WTC11 (cell line): ENCODE results near the gene NOL4L. TPM values are rescaled to one million over a fixed set of nuclear protein-coding genes. Genes with fewer than 3 reads are reported as not detected.

Experiments
- ATAC-seq: fragments of 200-7000 bp; cut with Tn5 transposase; 2 replicates; pipeline ENCODE4 v1.10.0; 2021; ENCODE audit warnings: mild to moderate bottlenecking, moderate library complexity
- CTCF ChIA-PET: fragments of 300-600 bp; sonication (Branson Sonifier 250); formaldehyde crosslinking; loops from one replicate; lab custom pipeline; 2021; ENCODE audit warnings: antibody characterized with exemption; lab: Charles Lee
- POLR2A ChIA-PET: fragments of 350-600 bp; sonication (Branson Sonifier 250); formaldehyde crosslinking; loops from one replicate; lab custom pipeline; 2021; ENCODE audit warnings: antibody characterized with exemption; lab: Charles Lee
- DNase-seq: peaks from one replicate; pipeline ENCODE4 v3.0.0; 2021; ENCODE audit warnings: low spot score
- H3K27ac Mint-ChIP-seq: 2 replicates; pipeline ENCODE4 v1.8.0; 2021; ENCODE audit warnings: mixed read lengths
- H3K27me3 Mint-ChIP-seq: 2 replicates; pipeline ENCODE4 v1.8.0; 2021; ENCODE audit warnings: low read depth, mild to moderate bottlenecking, moderate library complexity, mixed read lengths
- H3K36me3 Mint-ChIP-seq: 2 replicates; pipeline ENCODE4 v1.8.0; 2021; ENCODE audit warnings: mixed read lengths
- H3K4me1 Mint-ChIP-seq: 2 replicates; pipeline ENCODE4 v1.8.0; 2022; ENCODE audit warnings: mixed read lengths
- H3K4me3 Mint-ChIP-seq: 2 replicates; pipeline ENCODE4 v1.8.0; 2021; ENCODE audit warnings: mild to moderate bottlenecking, moderate library complexity, mixed read lengths
- H3K9me3 Mint-ChIP-seq: 2 replicates; pipeline ENCODE4 v1.8.0; 2021; ENCODE audit warnings: mixed read lengths
- ATF2 ChIP-seq: sonication (generic); formaldehyde crosslinking; IDR thresholded peaks from 2 replicates; pipeline ENCODE4 v1.8.1; 2022; ENCODE audit warnings: low read depth, missing genetic modification reagents, borderline replicate concordance
- CBFB ChIP-seq: sonication (generic); formaldehyde crosslinking; IDR thresholded peaks from 2 replicates; pipeline ENCODE4 v1.8.1; 2022; ENCODE audit warnings: mild to moderate bottlenecking, low read depth, missing genetic modification reagents
- E2F4 ChIP-seq: sonication (generic); formaldehyde crosslinking; IDR thresholded peaks from 2 replicates; pipeline ENCODE4 v1.8.1; 2022; ENCODE audit warnings: low read depth, mild to moderate bottlenecking, moderate library complexity, missing genetic modification reagents, borderline replicate concordance
- HMGA2 ChIP-seq: fragments of 250-450 bp; sonication (Bioruptor Pico); IDR thresholded peaks from 2 replicates; pipeline ENCODE4 v1.4.0; 2021; ENCODE audit warnings: mild to moderate bottlenecking, moderate library complexity
- JAZF1 ChIP-seq: fragments of 250-450 bp; sonication (Bioruptor Pico); IDR thresholded peaks from 2 replicates; pipeline ENCODE4 v1.9.0; 2021; ENCODE audit warnings: moderate library complexity, mild to moderate bottlenecking, inconsistent platforms
- JUN ChIP-seq: sonication (generic); formaldehyde crosslinking; IDR thresholded peaks from 2 replicates; pipeline ENCODE4 v1.8.0; 2023; ENCODE audit warnings: mild to moderate bottlenecking, missing genetic modification reagents
- MXD4 ChIP-seq: fragments of 250-450 bp; sonication (Bioruptor Pico); IDR thresholded peaks from 2 replicates; pipeline ENCODE4 v1.8.0; 2021; ENCODE audit warnings: mild to moderate bottlenecking, moderate library complexity, borderline replicate concordance
- NFATC4 ChIP-seq: fragments of 250-450 bp; sonication (Bioruptor Pico); IDR thresholded peaks from 2 replicates; pipeline ENCODE4 v1.9.0; 2021; ENCODE audit warnings: mild to moderate bottlenecking
- NR2C2 ChIP-seq: sonication (generic); formaldehyde crosslinking; IDR thresholded peaks from 2 replicates; pipeline ENCODE4 v1.8.0; 2022; ENCODE audit warnings: mild to moderate bottlenecking, missing genetic modification reagents
- PREB ChIP-seq: sonication (generic); formaldehyde crosslinking; IDR thresholded peaks from 2 replicates; pipeline ENCODE4 v1.8.1; 2022; ENCODE audit warnings: mild to moderate bottlenecking, missing genetic modification reagents, moderate library complexity, borderline replicate concordance
- PRRX2 ChIP-seq: fragments of 250-450 bp; sonication (Bioruptor Pico); IDR thresholded peaks from 2 replicates; pipeline ENCODE4 v1.8.0; 2021; ENCODE audit warnings: mild to moderate bottlenecking
- RELA ChIP-seq: sonication (generic); formaldehyde crosslinking; IDR thresholded peaks from 2 replicates; pipeline ENCODE4 v1.8.1; 2022; ENCODE audit warnings: missing genetic modification reagents, mild to moderate bottlenecking, borderline replicate concordance
- TCF7 ChIP-seq: sonication (generic); formaldehyde crosslinking; IDR thresholded peaks from 2 replicates; pipeline ENCODE4 v1.8.0; 2022; ENCODE audit warnings: mild to moderate bottlenecking, low read depth, missing genetic modification reagents, moderate library complexity
- TP53 ChIP-seq: sonication (generic); formaldehyde crosslinking; IDR thresholded peaks from 2 replicates; pipeline ENCODE4 v1.8.1; 2023; ENCODE audit warnings: mild to moderate bottlenecking, missing genetic modification reagents
- ZNF671 ChIP-seq: fragments of 250-450 bp; sonication (Bioruptor Pico); IDR thresholded peaks from 2 replicates; pipeline ENCODE4 v1.8.0; 2021; ENCODE audit warnings: mild to moderate bottlenecking
- total RNA-seq: library from RNA; stranded (reverse); gene quantifications from 3 replicates; pipeline ENCODE4 v1.2.3, GENCODE V29; 2021
- TF ChIP-seq, protein P1 (sequence below): sonication (generic); formaldehyde crosslinking; IDR thresholded peaks from 2 replicates; pipeline ENCODE4 v1.8.0; 2022; ENCODE audit warnings: mild to moderate bottlenecking, missing genetic modification reagents

NOL4L gene
- total RNA-seq, 1 experiment from 2014 or later, result 29.0 TPM

- no peak for TF ChIP-seq NR2C2 (CRISPR knock-in tag)
These were observed 87.4 kb downstream of the NOL4L start (continued) for GRCh38 chr20:32497589-32498224.

DNA sequence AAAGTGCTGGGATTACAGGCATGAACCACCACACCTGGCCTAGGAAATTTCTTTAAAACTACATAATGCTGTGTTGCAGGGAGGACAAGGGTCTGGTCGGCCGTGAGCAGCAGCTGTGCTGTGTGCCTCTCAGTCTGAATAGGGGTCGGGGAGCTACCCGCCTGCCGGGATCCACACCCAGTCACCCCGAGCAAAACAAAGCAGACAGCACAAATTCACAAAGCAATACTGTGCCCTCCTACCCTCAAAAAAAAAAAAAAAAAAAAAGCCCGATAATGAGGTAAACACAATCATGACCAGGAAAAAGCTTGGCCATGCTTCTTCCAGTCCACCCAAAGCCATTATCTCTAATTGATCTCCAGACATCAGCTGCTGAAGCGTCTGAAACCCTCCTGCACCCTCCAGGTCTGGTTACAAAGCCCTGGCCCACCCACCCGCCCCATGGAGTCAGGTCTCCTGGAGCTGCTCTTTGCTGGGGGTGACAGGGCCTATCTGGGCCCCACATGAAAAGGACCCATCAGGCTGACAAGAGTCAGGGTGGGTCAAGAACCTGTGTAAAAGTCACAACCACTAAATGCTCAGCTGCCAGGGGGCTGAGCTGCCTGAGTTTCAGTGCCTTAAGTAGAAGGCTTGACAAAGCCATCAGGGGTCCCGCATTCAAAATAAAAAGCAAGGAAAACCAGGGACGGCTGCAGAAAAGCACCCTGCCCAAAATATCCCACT lies 88.2 kb downstream of the NOL4L start:
- POLR2A ChIA-PET, result interaction anchor here (0.6 to 1.4 kb wide), 3 partner anchors 13 to 237 kb away, joined by 3 to 6 read pairs (median 3); no protein-coding TSS in a partner anchor
- no peak for DNase-seq
- H3K9me3 Mint-ChIP-seq, result no peaks in the 10 kb centered on the region
- CTCF ChIA-PET, result interaction anchor here (0.6 to 3.8 kb wide), 10 partner anchors 11 to 466 kb away, joined by 3 to 28 read pairs (median 6); no protein-coding TSS in a partner anchor
- no peaks in the 10 kb centered on the region for H3K36me3 Mint-ChIP-seq
- H3K27ac Mint-ChIP-seq, result no peak overlapping the region
- TF ChIP-seq JUN (CRISPR knock-in tag) (no peak), JAZF1 (no peak), CBFB (CRISPR knock-in tag) (no peak)
- TF ChIP-seq, all 79 proteins: peak for 0
- no peak for ATAC-seq
- Mint-ChIP-seq H3K4me3 (no peak overlapping the region), H3K27me3 (no peaks in the 10 kb centered on the region), H3K4me1 (peaks cover 13% of the 10 kb centered on the region)

DNA sequence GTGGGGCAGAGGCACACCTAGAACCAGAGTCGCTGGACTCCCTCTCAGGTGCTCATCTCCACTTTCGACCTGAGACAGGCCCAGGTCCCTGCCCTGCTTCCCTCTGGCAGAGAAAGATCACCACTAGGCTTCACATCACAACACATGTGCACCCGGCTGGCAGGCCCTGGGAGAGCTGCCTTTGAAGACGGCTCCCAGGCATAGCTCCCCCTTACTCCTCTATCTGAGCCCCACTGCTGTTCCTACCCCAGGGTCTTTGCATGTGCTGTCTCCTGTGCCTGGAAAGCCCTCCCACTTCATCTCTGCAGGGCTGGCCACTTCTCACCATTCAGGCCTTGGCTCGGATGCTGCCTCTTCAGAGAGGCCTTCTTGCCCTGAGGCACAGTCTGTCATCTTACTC lies 89.2 kb downstream of the NOL4L start:
- ATAC-seq, result no peak
- Mint-ChIP-seq H3K4me1 (peaks cover 13% of the 10 kb centered on the region), H3K36me3 (no peaks in the 10 kb centered on the region), H3K9me3 (no peaks in the 10 kb centered on the region), H3K27ac (no peak overlapping the region), H3K27me3 (no peaks in the 10 kb centered on the region), H3K4me3 (no peak overlapping the region)
- TF ChIP-seq TP53 (CRISPR knock-in tag) (no peak), MXD4 (CRISPR knock-in tag) (no peak), TCF7 (CRISPR knock-in tag) (no peak), PRRX2 (CRISPR knock-in tag) (no peak), NFATC4 (CRISPR knock-in tag) (no peak), RELA (CRISPR knock-in tag) (no peak), ZNF671 (CRISPR knock-in tag) (no peak), ATF2 (CRISPR knock-in tag) (no peak), HMGA2 (CRISPR knock-in tag) (no peak), CBFB (CRISPR knock-in tag) (no peak), PREB (no peak), E2F4 (CRISPR knock-in tag) (no peak)
- TF ChIP-seq, protein P1, sequence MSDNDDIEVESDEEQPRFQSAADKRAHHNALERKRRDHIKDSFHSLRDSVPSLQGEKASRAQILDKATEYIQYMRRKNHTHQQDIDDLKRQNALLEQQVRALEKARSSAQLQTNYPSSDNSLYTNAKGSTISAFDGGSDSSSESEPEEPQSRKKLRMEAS (CRISPR knock-in tag), result no peak
- DNase-seq, result no peak
- ChIA-PET CTCF (interaction anchor here (0.7 to 3.8 kb wide), 2 partner anchors 11 to 34 kb away, joined by 5 to 28 read pairs; no protein-coding TSS in a partner anchor), POLR2A (interaction anchor here (1.4 kb wide), 1 partner anchor 12 kb away, joined by 3 read pairs; no protein-coding TSS in a partner anchor)
